Glutamatergic neuron (in vitro differentiated cells): ENCODE measurements around the gene TAF6. TPM values are rescaled to one million over a fixed set of nuclear protein-coding genes. Genes with fewer than 3 reads are reported as not detected.

ENCODE experiments used
- DNase-seq: peaks from one replicate; pipeline ENCODE4 v3.0.0; 2022
- H3K27ac Mint-ChIP-seq: one replicate; pipeline ENCODE4 v1.8.0; 2020; ENCODE audit warnings: mild to moderate bottlenecking, mixed read lengths, inconsistent platforms; ENCODE audit not compliant: unreplicated experiment
- H3K27me3 Mint-ChIP-seq: one replicate; pipeline ENCODE4 v1.8.0; 2020; ENCODE audit warnings: mild to moderate bottlenecking, moderate library complexity, mixed read lengths, inconsistent platforms; ENCODE audit not compliant: unreplicated experiment
- H3K36me3 Mint-ChIP-seq: one replicate; pipeline ENCODE4 v1.8.0; 2020; ENCODE audit warnings: mild to moderate bottlenecking, mixed read lengths, inconsistent platforms; ENCODE audit not compliant: unreplicated experiment
- H3K4me1 Mint-ChIP-seq: one replicate; pipeline ENCODE4 v1.8.0; 2020; ENCODE audit warnings: mild to moderate bottlenecking, low read depth, mixed read lengths, inconsistent platforms; ENCODE audit not compliant: unreplicated experiment
- H3K4me3 Mint-ChIP-seq: one replicate; pipeline ENCODE4 v1.8.0; 2020; ENCODE audit warnings: mild to moderate bottlenecking, mixed read lengths, inconsistent platforms; ENCODE audit not compliant: unreplicated experiment
- H3K9me3 Mint-ChIP-seq: one replicate; pipeline ENCODE4 v1.8.0; 2020; ENCODE audit warnings: mild to moderate bottlenecking, moderate library complexity, mixed read lengths, inconsistent platforms; ENCODE audit not compliant: unreplicated experiment
- CTCF ChIP-seq: fragments of 200-600 bp; sonication (generic); IDR thresholded peaks from one replicate; pipeline ENCODE4 v1.5.0; 2021; ENCODE audit not compliant: partially characterized antibody, unreplicated experiment
- total RNA-seq: library from RNA; stranded (reverse); fragmentation: NEBNext Ultra II Directional; extraction: Animal tissue kit (Norgen Biotek cat#: 25700); gene quantifications from one replicate; pipeline ENCODE4 v1.2.1, GENCODE V29; 2021; ENCODE audit not compliant: unreplicated experiment

The TAF6 gene
- total RNA-seq, 1 donor from 2014 or later: 63.1 TPM

DNA sequence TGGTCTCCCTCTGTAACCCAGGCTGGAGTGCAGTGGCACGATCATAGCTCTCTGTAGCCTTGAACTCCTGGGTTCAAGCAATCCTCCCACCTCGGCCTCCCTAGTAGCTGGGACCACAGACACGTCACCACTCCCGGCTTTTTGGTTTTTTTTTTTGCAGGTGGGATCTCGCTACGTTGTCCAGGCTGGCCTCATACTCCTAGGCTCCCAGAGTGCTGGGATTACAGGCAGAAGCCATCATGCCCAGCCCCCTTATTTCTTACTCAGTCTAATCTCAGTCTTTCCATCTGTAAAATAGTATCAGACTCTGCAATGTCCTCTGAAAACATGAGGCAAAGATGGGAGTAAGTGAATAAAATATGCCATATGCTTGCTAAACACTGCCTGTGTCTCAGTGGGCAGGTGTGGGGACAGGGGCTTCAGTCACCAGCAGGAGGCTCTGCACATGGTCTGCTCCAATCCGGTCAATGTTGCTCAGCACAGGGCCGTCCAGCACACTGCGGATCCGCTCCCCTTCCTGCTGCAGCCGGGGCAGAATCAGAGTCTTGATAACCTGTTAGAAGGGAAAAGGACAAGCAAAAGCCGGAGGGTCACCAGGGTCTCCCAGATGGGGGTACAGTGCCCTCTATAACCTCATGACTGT is 9.5 kb downstream of the TAF6 start:
- Mint-ChIP-seq H3K4me1 (no peaks in the 10 kb centered on the region), H3K4me3 (no peak overlapping the region), H3K9me3 (no peaks in the 10 kb centered on the region), H3K36me3 (no peaks in the 10 kb centered on the region), H3K27me3 (peaks cover 5% of the 10 kb centered on the region), H3K27ac (no peak overlapping the region)
- DNase-seq: no peak
- TF ChIP-seq CTCF: no peak

DNA sequence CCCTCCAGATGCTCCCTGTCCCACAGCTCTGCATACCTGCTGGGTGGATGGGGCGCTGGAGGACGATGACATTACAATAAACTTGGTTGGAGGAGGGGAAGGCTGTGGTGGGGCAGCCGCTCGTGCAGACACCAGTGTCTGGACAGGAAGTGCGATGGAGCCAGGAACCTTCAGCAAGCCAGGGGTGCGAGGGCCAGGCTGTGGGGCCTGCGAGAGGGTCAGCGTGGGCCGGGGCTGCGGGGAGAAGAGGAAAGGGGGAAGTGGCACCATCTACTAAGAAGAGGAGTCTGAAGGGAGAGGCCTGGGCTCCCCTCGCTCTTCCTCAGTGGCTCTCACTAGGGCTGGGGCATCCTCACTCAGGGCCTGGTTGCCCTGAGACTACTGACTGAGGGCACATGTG is 11.3 kb downstream of the TAF6 start:
- DNase-seq: no peak
- no peaks in the 10 kb centered on the region for H3K4me1 Mint-ChIP-seq
- H3K27ac Mint-ChIP-seq: no peak overlapping the region
- H3K27me3 Mint-ChIP-seq: peaks cover 7% of the 10 kb centered on the region
- H3K9me3 Mint-ChIP-seq: peaks cover 4% of the 10 kb centered on the region
- no peaks in the 10 kb centered on the region for H3K36me3 Mint-ChIP-seq
- no peak overlapping the region for H3K4me3 Mint-ChIP-seq
- TF ChIP-seq CTCF: no peak

GRCh38 chr7:100107125-100107737 is 11.9 kb downstream of the TAF6 start:
- Mint-ChIP-seq H3K4me3 (no peak overlapping the region), H3K27me3 (peaks cover 10% of the 10 kb centered on the region), H3K9me3 (peaks cover 6% of the 10 kb centered on the region), H3K36me3 (no peaks in the 10 kb centered on the region), H3K27ac (no peak overlapping the region), H3K4me1 (no peaks in the 10 kb centered on the region)
- DNase-seq: no peak
- no peak for TF ChIP-seq CTCF

DNA sequence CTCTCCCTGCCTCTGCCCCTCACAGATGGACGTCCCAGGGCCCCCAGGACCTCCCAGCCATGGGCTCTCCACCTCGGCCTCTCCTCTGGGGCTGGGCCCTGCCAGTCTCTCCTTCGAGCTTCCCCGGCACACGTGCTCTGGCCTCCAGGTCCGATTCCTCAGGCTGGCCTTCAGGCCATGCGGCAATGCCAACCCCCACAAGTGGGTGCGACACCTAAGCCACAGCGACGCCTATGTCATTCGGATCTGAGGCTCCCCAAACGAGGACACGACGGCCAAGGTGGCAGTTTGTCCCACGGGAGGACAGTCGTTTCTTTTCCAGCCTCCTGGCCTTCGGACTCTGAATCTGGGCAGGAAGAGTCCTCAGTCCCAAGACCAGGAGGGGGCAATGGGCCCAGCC is 12.5 kb downstream of the TAF6 start:
- no peak overlapping the region for H3K4me3 Mint-ChIP-seq
- peaks cover 6% of the 10 kb centered on the region for H3K9me3 Mint-ChIP-seq
- TF ChIP-seq CTCF: no peak
- H3K27ac Mint-ChIP-seq: no peak overlapping the region
- peaks cover 10% of the 10 kb centered on the region for H3K27me3 Mint-ChIP-seq
- H3K36me3 Mint-ChIP-seq: no peaks in the 10 kb centered on the region
- H3K4me1 Mint-ChIP-seq: no peaks in the 10 kb centered on the region
- DNase-seq: no peak

- Mint-ChIP-seq H3K27me3 (peaks cover 16% of the 10 kb centered on the region), H3K36me3 (no peaks in the 10 kb centered on the region), H3K4me1 (no peaks in the 10 kb centered on the region), H3K4me3 (no peak overlapping the region), H3K27ac (no peak overlapping the region), H3K9me3 (peaks cover 11% of the 10 kb centered on the region)
- no peak for DNase-seq
- no peak for TF ChIP-seq CTCF
Observed at GRCh38 chr7:100105534-100105933, 13.6 kb downstream of the TAF6 start.
